ENCODE data around the gene G3BP2. TPM values are rescaled to one million over a fixed set of nuclear protein-coding genes. Genes with fewer than 3 reads are reported as not detected.
"Not testable (repeated sequence)": the region's sequence is repeated elsewhere in the genome, so short reads cannot be mapped to it uniquely, and the experiment has no call there.

G3BP2 gene
- total and polyA plus RNA-seq, 9 of the 15 experiments (the other 6 are each of a cell fraction or from before 2014, with no cell fraction given), result 25.2 to 222 (median 130) TPM

DNA sequence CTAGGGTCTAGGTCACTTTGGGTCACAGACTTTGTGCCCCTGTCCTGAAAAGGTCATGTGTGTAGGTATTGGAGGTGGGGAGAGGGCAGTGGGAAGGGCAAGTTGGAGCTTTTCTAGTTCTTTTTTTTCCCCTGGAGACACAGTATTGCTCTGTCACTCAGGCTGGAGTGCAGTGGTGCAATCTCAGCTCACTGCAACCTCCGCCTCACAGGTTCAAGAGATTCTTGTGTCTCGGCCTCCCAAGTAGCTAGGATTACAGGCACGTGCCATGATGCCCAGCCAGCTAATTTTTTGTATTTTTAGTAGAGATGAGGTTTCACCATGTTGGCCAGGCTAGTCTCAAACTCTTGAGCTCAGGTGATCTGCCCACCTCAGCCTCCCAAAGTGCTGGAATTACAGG lies 42.8 kb upstream of the G3BP2 start:
- FAIRE-seq, result peak; percentile 11

DNA sequence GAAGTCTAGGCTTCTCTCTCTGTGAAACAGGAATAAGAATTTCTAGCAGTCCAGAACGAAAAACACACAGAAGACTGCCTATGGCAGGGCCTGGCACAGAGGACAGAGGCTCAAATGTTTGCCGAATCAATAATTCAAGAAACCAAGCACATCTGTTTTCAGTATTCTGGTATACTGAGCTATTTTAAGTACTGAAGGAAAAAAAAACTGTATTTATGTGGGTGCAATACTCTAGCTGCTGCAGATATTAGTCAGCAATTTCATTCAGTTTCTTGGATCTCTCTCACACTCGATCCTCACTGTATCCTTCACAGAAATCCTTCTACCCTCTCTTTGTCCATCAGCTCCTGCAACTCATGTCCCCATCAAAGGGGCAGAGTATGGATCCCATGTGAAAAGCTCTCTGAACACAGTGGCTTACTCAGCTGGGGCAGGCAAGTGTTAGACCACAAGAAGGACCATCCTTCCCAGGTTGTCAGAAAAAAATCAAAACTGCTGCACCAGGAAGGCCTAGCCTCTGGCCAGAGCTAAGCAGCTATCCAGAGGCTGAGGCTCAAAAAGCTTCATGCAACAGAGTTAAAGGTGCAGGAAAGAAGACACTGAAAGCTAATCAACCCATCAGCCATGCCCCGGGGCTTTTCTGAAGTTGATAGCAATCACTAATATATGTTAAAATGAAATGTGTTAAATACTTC lies 42.0 kb upstream of the G3BP2 start:
- peak overlapping the region in 1 of 2 experiments; percentile 38; a peak in 1 of 4 replicates for H3K9ac ChIP-seq (ENCODE audit: insufficient read depth in 1 of 2, low read depth in 2 of 2, low read length in 2 of 2)
- no peaks in the 10 kb centered on the region; the same call in 2 of the 3 replicates for H3K79me2 ChIP-seq (ENCODE audit: control insufficient read depth, insufficient read depth, low read length)
- H3K36me3 ChIP-seq (ENCODE audit: control insufficient read depth, insufficient read depth, low read length), result peaks cover 3% of the 10 kb centered on the region; the same call in 1 of the 3 replicates
- no peaks in the 10 kb centered on the region for H3K9me3 ChIP-seq (replicated peaks; ENCODE audit: control insufficient read depth, insufficient read depth, low read depth, low read length)
- FAIRE-seq (peak; percentile 42), ATAC-seq (peak; percentile 50; the same call in 2 of the 3 replicates), DNase-seq (ENCODE audit: extremely low read depth in 1 of 4, low spot score in 3 of 4) (no peak)
- CTCF ChIA-PET (ENCODE audit: low intra/inter-chr PET ratio), result no interaction called here
- no peaks in the 10 kb centered on the region for H3K4me1 ChIP-seq (replicated peaks in 1 of 2; ENCODE audit: control insufficient read depth in 2 of 2, insufficient read depth in 2 of 2, low read length in 2 of 2)
- no peak overlapping the region for H2AFZ ChIP-seq (ENCODE audit: low read depth, low read length)
- no peaks in the 10 kb centered on the region for H3K9me1 ChIP-seq (ENCODE audit: control insufficient read depth, insufficient read depth, low read length)
- H3K27me3 ChIP-seq (ENCODE audit: control insufficient read depth in 2 of 2, insufficient read depth in 2 of 2, low read length in 2 of 2), result no peaks in the 10 kb centered on the region
- no peak overlapping the region for H3K27ac ChIP-seq (ENCODE audit: extremely low read depth, low read depth, low read length)
- intact Hi-C loops (cut with micrococcal nuclease), result no loop called here
- POLR2A ChIA-PET, result interaction anchor here (0.6 to 7.2 kb wide), 4 partner anchors 9 to 147 kb away, joined by 3 to 57 read pairs (median 4); partner anchors contain the start of gene USO1
- TF ChIP-seq XRCC4 (IDR thresholded peaks at IDR 0.05; ENCODE audit: extremely low read depth, insufficient read depth, insufficient read length) (no peak), C11orf30 (IDR thresholded peaks at IDR 0.05; ENCODE audit: low read depth) (peak; percentile 51; the same call in 1 of the 2 replicates), MAFG (tag; conservative IDR thresholded peaks at IDR 0.05) (peak; percentile 41; the same call in 1 of the 2 replicates), NFE2 (IDR thresholded peaks at IDR 0.05; ENCODE audit: low read depth) (peak; percentile 44), SMC3 (conservative IDR thresholded peaks at IDR 0.05; ENCODE audit: insufficient read depth, low read depth, low read length) (no peak), ZNF316 (IDR thresholded peaks at IDR 0.05) (peak; percentile 68)
- H3K4me2 ChIP-seq (ENCODE audit: insufficient read depth, low read length), result no peak overlapping the region
- BruUV-seq (replicated peaks), result no TSS peak
- H4K20me1 ChIP-seq (replicated peaks; ENCODE audit: control insufficient read depth, insufficient read depth, low read length), result no peaks in the 10 kb centered on the region
- 39% methylated on average over 4 of the region's 4 CpGs for WGBS (ENCODE audit: insufficient coverage, low coverage, missing lambda C conversion rate)
- H3K4me3 ChIP-seq, result no peak overlapping the region
- in situ Hi-C loops (cut with MboI), result no loop called here

More for the DNA sequence above, 42.8 kb upstream of the G3BP2 start:
- H3K79me2 ChIP-seq (ENCODE audit: control insufficient read depth, insufficient read depth, low read length); H2AFZ ChIP-seq (ENCODE audit: low read depth, low read length); H3K4me1 ChIP-seq (replicated peaks in 1 of 2; ENCODE audit: control insufficient read depth in 2 of 2, insufficient read depth in 2 of 2, low read length in 2 of 2); H3K9me3 ChIP-seq (replicated peaks; ENCODE audit: control insufficient read depth, insufficient read depth, low read depth, low read length); H3K4me3 ChIP-seq; BruUV-seq (replicated peaks); H4K20me1 ChIP-seq (replicated peaks; ENCODE audit: control insufficient read depth, insufficient read depth, low read length); H3K9me1 ChIP-seq (ENCODE audit: control insufficient read depth, insufficient read depth, low read length); DNase-seq (ENCODE audit: extremely low read depth in 1 of 4, low spot score in 3 of 4); H3K9ac ChIP-seq (ENCODE audit: insufficient read depth in 1 of 2, low read depth in 2 of 2, low read length in 2 of 2); H3K4me2 ChIP-seq (ENCODE audit: insufficient read depth, low read length); intact Hi-C loops (cut with micrococcal nuclease); CTCF ChIA-PET (ENCODE audit: low intra/inter-chr PET ratio); H3K36me3 ChIP-seq (ENCODE audit: control insufficient read depth, insufficient read depth, low read length); in situ Hi-C loops (cut with MboI); H3K27ac ChIP-seq (ENCODE audit: extremely low read depth, low read depth, low read length); H3K27me3 ChIP-seq (ENCODE audit: control insufficient read depth in 2 of 2, insufficient read depth in 2 of 2, low read length in 2 of 2): not testable (repeated sequence)
- WGBS (ENCODE audit: insufficient coverage, low coverage, missing lambda C conversion rate), result 87% methylated on average over 3 of the region's 3 CpGs
- POLR2A ChIA-PET, result interaction anchor here (7.2 kb wide), 1 partner anchor 8 kb away, joined by 57 read pairs; the partner anchor contains the start of gene USO1
- ATAC-seq, result peak; percentile 44; the same call in 1 of the 3 replicates

Data from K562 (cell line).